ENCODE data around the gene MEN1.

The MEN1 gene

DNA sequence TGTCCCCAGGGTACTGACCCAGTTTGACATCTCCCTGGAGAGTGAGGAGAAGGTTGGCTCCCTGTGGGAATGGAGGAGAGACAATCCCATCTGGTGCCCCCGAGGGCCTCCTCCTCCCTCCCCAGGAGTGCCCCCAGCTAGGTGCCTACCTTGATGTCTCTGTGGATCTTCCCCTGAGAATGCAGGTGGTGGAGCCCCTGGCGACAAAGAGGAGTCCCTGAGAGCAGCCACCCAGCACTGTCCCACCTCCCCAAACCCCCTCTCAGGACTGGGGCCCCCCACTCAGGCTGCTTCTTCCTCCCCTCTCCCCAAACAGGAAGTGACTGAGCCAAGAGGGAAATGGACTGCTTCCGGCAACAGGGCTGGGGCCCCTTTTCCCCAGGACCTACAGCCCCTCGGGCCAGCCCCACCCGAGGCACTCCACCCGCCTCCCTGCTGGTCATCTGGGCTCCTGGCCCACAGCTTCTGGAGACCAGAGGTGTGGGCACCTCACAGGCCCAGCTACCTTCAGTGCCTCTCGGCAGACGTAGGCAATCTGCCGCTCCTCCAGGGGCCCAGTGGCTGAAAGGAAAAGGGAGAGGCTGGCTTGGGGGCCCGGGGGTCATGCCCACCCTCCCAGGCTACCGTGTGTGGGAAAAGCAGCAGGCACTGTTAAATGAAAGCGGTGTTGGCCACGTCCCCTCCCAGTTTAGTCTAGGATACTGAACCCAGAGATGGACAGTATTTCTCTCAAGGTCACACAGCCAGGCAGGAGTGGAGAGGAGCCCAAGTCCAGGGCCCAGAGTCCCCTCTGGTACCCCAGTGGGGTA, 8.6 kb downstream of the MEN1 start:
- DNase-seq (ENCODE audit: low read depth in 2 of 2), result no peak

DNA sequence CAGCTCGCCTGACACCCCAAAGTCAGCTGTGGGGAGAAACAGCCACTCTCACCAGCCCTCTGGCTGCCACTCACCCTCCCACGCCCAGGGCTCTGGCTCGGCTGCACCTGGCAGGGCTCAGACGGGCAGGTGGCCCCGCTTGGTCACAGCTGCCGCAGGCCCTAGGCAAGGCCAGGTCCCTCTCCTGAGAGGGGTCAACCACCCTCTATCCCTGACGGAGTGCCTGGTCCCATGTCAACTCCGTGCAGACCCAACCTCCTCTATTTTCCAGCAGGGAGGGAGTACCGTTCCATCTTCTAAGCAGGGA, 9.2 kb downstream of the MEN1 start:
- no peak for DNase-seq (ENCODE audit: low read depth in 2 of 2)

DNA sequence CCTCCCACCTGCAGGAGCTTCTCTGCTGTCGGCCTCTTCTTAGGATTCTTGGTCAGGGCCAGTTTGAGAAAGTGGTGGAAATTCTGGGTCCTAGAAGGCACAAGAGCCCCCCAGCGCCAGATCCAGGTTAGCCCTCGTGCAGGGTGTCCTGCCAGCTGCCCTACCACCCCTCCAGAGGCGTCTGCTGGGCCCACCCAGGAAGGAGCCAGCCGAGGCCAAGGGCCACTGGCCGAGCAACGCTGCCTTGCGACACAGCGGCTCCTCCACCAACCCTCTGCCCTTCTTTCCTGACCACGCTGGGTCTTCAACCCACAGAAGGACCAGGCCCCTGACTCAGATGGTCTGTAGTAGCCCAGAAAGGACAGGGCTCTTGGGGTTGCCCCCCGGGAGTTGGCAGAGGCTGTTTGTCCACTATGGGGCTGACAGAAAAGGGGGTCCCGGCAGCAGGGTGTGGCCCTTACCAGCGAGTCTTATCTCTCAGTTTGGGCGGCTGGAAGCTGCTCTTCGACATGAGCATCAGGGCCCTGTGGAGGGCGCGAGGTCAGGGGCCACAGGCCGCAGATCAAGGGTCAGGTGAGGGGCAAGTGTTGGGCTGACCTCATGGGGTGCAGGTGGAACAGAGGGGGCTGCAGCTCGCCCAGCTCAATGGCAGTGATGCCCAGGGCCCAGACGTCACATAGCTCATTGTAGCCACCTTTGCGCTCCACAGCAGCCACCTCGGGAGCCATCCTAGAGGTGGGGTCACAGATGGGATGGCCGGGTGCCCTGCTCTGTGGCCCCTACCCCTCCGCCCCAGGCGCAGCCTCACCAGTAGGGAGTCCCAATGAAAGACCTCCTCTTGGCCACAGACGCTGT, 9.8 kb downstream of the MEN1 start:
- DNase-seq (ENCODE audit: low read depth in 2 of 2), result no peak

DNA sequence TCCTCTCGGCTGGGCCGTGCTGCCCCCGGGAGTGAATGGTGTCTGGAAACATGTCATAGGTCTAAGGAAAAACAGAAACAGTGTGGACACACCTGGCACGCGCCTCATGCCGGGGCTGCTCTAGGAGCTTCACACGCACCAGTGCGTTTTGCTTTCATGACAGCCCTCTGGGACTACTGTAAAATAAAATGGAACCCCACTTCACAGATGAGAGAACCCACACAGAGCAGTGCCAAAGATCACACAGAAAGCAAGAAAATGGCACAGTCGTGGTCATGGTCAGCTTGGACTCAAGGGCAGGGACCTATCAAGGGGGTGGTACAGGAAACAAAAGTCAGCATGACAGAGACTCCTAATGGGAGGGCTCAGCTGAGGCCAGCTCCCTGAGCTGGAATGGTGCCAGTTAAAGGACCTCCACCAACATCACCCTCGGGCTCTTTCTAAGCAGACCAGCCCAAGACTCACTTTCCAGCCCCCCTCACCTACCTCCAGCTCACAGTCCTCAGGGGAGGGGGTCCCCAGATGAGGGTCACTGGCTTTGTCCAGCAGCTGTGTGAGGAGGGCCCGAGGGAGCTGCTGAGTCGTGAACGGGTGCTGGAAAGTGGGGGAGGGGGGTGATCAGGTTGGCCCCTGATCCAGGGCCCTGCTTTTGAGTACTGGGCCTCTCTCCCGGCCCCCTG, 10.6 kb downstream of the MEN1 start:
- no peak for DNase-seq (ENCODE audit: low read depth in 2 of 2)

DNA sequence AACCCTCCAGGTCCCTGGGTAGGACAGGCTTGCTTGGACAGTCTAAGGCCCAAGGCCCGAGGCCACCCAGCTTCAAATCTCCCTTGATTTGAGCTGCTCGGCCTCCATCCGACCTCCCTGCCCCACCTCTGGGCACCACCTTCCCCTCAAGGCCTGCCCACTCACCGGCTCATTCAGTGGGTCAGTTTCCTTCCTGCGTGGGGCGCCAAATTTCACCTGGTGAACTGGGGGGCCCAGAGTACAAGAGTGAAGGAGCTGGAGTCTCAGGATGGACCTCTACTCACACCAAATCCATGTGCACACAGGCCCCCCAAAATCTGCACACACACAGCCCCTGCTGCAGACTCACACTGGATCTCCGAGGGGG, 11.1 kb downstream of the MEN1 start:
- no peak for DNase-seq (ENCODE audit: low read depth in 2 of 2)

DNA sequence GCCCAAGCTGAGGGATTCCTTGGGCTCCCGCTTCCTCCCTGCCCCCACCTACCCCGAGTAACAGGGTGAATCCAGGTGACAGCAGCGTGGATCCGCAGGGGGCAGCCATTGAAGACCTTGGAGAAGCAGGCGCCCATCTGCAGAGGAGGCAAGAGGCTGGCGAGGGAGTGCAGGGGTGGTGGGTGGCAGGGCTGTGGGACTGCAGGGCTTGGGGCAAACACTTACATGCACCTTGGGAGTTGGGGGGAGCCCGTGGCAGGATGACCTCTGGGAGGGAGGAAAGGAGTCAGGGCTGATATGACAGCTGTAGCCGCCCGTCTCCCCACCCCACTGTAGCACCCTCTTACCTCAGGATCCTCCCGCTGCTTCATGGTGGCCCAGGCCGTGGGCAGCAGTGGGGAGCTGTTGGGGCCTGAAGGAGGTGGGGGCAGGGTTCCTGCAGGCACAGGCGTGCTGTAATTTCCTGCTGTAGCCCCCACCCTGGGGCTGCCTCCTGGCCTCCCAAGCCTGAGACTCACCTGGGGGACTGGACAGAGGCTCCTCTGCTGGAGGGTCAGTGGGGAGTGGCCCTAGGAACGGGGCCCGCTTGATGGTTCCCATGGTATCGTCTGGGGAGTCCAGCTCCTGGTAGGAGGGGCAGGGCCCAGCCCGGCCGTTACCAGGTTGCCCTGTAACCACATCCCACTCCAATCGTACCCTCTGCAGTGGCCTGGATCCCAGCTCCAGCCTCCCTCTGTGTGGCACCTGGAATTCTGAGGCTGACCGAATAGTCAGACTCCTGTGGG, 13.4 kb downstream of the MEN1 start:
- DNase-seq (ENCODE audit: low read depth in 2 of 2), result no peak

DNA sequence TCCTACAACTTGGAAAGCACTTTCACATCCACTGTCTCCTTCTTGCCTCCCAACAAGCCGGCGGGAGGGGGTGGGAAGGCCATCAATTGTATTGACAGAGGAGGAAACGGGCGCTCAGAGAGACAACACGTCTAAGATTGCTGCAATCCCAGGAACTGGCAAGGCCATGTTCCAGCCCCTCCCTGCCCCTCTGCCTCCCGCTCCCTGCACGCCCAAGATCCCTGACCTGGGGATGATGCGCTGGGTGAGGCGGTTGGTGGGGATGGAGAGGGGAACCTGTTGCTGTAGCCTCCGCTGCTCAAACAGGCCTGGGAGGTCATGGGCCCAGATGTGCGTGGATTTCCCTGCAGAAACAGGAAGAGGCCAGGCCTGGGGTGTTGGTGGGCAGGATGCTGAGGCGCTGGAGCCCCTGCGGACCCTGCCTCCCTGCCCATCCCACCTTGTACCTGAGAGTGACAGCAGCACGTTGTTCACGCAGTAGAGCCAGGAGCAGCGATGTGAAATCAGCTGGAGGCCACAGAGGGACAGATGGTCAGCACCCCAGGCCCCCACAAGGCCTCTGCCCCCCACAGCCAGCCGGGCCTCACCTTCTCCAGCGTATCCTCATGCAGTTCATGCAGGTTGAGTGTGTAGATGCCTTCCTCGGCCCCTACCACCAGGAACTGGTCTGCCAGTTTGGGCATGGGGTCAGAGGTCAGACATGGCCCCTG, 14.1 kb downstream of the MEN1 start:
- no peak for DNase-seq (ENCODE audit: low read depth in 2 of 2)

DNA sequence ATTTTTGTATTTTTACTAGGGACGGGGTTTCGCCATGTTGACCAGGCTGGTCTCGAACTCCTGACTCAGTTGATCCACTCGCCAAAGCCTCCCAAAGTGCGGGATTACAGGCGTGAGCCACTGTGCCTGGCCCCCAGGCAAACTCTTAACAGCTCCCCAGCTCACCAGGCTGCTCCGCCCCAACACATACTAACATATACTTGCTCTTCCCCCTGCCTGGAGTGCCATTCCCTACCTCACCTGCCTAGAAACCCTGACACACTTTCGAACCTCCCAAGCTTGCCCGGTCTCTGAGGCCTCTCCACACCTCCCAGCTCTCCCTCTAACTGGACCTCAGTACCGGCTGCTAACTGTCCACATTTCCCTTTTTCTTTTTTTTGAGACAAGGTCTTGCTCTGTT, 15.8 kb downstream of the MEN1 start:
- no peak for DNase-seq (ENCODE audit: low read depth in 2 of 2)

DNA sequence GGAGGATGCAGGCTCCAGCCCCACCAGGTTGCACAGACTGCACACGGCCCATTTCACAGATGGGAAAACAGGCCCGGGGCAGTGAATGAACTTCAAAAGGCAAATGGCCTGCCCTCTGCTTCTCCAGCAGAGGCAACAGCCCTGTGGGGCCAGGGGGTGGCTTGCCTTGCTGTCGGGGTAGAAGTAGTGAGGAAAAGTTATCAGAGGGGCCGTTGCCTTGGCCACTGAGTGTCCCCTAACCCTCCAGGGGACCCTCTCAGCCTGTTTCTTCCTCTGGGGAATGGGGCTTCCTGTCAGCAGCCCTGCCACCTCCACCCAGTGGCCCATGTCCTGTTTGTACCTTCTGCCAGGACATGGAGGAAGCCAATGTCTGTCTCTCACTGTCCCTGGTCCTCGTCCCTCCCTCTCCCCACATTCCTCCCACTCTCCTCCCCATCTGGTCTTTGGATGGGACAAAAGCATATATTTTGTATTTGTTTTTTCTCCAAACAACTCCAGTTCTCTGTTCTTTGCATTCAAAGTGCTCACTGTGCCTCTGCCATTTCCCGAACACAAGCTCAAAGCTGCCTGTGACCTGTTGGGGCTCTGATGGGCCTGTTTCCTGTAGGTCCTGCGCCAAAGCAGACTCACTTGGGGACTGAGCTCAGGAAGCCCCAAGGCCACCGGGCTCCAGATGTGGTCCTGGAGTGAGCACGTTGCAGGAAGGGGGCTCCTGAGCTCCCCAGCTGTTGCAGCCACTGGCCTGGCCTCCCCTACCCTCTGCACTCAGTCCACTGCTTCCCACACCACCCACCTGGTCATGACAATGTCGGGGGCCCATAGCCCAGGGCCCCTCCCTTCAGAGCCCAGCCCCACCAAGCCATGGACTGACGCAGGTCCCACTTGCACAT, 16.8 kb downstream of the MEN1 start:
- DNase-seq (ENCODE audit: low read depth in 2 of 2), result no peak

DNA sequence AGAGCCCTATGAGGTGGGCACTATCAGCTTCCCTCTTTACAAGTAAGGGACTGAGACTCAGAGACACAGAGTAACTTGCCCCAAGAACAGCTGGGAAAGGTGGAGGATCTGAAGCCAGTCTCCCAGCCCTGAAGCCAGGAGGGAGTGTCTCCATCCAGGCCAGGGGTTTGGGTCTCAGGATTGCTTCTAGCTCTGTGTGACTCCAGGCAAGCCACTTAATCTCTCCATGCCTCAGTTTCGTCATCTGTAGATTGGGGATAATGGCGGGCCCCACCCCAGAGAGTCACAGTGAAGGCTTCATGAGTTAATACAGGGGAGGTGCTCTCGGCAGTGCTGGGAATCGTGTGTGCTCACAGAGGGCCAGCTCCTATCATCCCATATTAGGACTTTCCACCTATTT, 17.9 kb downstream of the MEN1 start:
- no peak for DNase-seq (ENCODE audit: low read depth in 2 of 2)

DNA sequence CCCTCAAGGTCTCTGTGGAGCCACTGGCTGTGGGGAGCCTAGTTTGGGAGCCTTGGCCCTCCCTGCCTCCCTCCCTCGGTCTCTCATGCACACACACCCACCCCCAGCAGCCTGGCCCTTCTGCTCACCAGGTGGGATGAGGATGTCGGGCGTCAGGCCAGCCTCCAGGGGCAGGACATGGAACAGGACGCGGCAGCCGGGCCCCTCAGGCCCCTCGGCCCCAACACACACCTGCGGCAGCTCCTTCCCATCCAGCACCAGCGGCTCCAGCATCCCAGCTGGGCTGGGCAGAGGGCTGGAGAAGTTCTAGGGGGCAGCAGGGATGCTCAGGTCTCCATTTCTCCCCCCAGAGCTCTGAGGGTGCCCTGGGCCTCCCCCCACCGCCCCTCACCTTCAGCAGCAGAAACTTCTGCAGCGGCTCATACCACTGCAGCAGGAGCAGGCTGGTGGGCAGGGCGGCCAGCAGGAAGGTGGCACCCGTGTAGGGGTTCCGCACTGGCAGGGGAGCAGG, 18.5 kb downstream of the MEN1 start:
- no peak for DNase-seq (ENCODE audit: low read depth in 2 of 2)

DNA sequence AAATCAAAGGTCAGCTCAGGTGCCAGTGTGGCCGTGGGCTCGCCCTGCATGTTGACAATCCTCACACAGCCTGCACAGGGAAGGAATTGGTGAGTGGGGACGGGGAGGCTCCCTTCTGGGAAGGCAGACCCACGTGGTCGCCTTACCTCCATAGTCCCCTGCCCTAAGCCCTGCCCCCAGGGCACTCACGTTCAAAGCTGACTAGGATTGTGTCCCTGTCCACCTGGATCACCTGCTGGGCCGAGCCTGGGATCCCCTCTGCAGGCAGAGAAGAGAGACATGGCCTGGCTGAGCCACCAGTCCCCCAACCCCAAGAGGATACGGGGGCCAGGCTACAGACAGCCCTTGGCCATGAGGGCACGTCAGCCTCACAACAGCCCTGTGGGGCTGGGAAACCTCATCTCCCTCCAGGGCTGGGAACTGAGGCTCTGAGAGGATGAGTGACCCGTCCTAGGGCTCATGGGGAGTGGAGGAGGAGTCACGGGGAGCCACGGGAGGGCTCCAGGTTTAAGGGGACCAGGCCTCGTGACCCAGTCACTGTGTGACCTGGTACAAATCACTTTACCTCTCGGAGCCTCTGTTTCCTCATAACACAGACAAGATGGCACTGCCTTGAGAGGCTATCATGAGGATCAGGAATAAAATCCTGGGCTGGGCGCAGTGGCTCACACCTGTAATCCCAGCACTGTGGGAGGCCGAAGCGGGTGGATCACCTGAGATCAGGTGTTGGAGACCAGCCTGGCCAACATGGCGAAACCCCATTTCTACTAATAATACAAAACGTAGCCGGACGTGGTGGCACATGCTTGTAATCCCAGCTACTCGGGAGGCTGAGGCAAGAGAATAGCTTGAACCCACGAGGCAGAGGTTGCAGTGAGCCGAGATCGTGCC, 19.9 kb downstream of the MEN1 start:
- DNase-seq (ENCODE audit: low read depth in 2 of 2), result no peak

DNA sequence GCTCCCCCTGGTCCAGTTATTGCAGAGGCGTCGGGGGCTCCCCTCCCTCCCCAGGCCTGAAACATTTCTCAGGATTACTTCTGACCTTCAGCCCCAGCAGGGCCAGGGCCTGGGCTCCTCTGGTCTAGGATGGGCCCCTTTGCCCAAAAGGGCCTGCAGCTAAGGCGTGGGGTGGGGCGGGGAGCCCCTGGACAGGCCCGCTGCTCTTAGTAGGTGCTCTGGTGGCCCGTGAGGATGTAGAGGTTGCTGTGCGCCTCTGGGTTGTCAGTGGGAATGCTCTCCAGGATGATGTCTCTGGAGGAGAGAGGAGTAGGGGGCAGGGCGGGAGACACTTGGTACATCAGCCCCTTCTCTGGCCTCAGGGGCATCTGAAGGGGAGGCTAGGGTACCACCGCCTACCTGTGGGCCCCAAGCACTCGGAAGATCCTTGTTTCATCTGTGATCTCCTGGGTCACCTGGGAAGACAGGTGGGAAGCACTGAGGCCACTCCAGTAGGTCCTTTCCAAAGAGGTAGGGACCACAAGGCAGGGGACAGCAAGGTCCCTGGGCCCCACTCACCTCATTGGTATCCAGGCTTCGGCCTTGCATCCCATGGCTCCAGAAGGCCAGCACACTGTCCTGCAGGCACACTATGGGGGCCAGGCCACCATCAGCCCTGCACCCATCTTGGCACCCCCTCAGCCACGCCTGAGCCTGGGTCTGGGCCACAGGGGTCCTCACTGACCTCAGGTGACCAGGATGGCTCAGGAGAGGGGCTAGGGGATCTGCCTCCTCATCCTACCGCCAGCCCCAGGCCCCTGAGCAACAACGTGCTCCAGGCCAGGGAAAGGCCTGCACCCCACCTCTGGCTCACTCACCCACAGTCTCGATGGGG, 20.8 kb downstream of the MEN1 start:
- DNase-seq (ENCODE audit: low read depth in 2 of 2), result no peak

DNA sequence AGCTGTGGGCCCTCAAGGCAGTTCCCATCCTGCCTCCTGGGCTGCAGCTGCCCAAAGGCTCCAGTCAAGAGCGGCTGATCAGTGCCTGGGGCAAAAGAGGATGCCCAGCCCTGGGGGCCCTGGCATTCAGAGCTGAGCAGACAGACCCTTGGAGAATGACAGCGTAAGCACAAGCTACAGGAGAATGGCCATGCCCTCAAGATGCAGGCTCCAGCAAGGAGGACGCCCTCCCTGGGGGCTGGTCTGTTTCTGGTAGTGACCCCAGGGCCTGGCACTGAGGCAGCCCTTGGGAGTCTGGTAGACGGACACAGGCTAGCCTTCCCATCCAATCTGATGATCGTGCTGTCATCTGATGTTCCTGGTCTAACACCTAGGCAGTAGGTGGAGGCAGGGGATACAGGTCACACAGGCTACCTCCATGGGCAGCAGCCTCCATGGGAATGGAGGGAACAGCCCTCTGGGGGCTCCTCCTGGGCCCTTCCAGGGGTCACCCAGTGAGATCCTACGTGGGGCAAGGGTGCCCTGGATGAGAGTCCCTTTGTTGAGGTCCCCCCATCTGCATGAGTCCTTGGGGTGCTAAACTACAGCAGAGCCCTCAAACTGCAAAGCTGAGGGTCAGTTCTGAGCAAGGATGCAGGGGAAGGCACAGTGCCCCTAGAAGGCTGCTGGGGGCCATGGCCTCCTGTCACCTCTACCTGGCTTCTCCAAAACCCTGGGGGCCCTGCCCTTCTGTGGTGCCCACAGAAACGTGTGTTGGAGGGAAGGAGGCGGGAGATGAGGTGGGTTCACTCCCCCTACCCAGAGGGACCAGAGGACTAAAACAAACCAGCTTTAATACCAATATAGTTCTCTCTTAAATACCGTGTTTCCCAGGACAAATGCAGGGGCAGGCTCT, 21.8 kb downstream of the MEN1 start:
- no peak for DNase-seq (ENCODE audit: low read depth in 2 of 2)

DNA sequence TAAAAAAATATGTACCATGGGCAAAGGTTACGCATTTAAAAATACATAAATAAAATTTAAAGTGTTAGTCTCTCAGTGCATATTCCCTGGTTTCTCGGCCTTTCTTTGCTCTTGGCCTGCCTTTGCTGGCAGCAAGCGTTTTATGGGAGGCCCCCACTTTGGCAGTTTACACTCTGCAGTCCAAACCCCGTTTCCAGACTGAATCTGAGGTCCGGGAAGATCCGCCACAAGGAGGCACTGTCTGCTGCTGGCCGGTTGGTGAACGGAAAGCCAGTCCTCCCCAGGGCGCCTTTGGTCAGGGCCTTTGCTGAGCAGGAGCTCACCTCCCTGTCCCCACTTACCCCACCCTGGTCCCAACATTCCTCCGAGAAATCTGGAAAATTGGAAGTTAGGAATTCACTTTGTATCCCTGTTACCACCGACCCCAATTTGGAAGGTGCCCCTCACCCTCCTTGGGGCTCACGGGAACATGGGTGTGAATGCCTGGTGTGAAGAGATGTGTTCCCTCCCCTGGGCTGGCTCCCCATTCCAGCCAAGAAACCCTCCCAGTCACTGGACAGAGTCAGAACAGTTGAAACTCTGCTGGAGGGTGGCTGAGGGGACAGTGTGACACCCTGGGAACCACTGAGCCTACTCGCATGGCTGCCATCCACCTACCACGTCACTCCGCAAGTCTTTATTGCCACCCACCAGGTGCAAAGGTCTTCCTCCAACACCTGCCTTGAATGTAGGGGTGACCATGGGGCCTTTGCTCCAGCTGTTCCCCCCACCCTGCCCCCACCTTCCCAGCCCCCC, 22.6 kb downstream of the MEN1 start:
- DNase-seq (ENCODE audit: low read depth in 2 of 2), result no peak

DNA sequence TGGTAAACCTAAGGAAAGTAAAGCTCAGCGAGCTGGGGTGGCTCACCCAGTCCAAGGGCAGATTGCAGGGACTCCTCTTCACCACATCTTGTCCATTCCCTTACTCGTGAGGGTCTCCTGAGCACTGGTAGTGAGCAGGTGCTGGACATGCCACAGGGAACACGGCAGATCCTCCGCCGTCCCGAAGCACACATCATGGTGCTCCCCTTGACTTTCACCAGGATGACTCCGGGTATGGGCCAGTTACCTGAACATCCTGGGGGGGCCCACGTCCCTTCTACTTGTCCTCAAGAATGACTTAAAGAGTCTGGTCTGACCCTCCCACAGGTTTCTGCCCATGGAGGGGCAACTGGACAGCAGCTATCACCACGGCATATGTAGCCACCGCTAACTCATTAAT, 24.0 kb downstream of the MEN1 start:
- no peak for DNase-seq (ENCODE audit: low read depth in 2 of 2)

Data from stimulated activated CD8-positive, alpha-beta memory T cell treated with anti-CD3 and anti-CD28 coated beads, Interleukin-15, amount 100 ng/mL, for 48 hours (primary cell).